Measurements from ENCODE around the gene BNC2. TPM values are rescaled to one million over a fixed set of nuclear protein-coding genes. Genes with fewer than 3 reads are reported as not detected.

Gene BNC2
- total RNA-seq, 2 donors from 2014 or later = 0.99 to 1.8 TPM

GRCh38 chr9:16743375-16743774 is 127.1 kb downstream of the BNC2 start:
- H3K36me3 ChIP-seq (replicated peaks in 1 of 2; ENCODE audit: insufficient read depth in 1 of 2, low read depth in 2 of 2) = no peaks in the 10 kb centered on the region
- intact Hi-C loops (cut with DNase I) = no loop called here
- no peak for ATAC-seq
- no peaks in the 10 kb centered on the region for H3K27me3 ChIP-seq
- no peak overlapping the region for H3K4me3 ChIP-seq
- 69 to 76% methylated on average over 4 of the region's 4 CpGs for WGBS, 2 donors
- DNase-seq = no peak
- TF ChIP-seq POLR2A (IDR thresholded peaks at IDR 0.05) (no peak), CTCF (IDR thresholded peaks at IDR 0.05) (no peak)
- H3K27ac ChIP-seq = no peak overlapping the region
- H3K4me1 ChIP-seq = no peaks in the 10 kb centered on the region
- no peaks in the 10 kb centered on the region for H3K9me3 ChIP-seq

- H3K4me3 ChIP-seq = no peak overlapping the region
- no peaks in the 10 kb centered on the region for H3K4me1 ChIP-seq
- ATAC-seq (no peak), DNase-seq (no peak)
- H3K27me3 ChIP-seq = no peaks in the 10 kb centered on the region
- H3K9me3 ChIP-seq = no peaks in the 10 kb centered on the region
- H3K36me3 ChIP-seq (replicated peaks in 1 of 2; ENCODE audit: insufficient read depth in 1 of 2, low read depth in 2 of 2) = no peaks in the 10 kb centered on the region
- no peak for TF ChIP-seq CTCF (IDR thresholded peaks at IDR 0.05)
- no peak for TF ChIP-seq POLR2A (IDR thresholded peaks at IDR 0.05)
- no peak overlapping the region for H3K27ac ChIP-seq
- intact Hi-C loops (cut with DNase I) = no loop called here
Measured at GRCh38 chr9:16735001-16735400, 135.5 kb downstream of the BNC2 start.

GRCh38 chr9:16732546-16732945 is 137.9 kb downstream of the BNC2 start:
- no peak for ATAC-seq
- Histone ChIP-seq H3K4me3 (no peak overlapping the region), H3K9me3 (no peaks in the 10 kb centered on the region), H3K27ac (no peak overlapping the region), H3K27me3 (peaks cover 0 to 9% of the 10 kb centered on the region in 2 donors), H3K36me3 (replicated peaks in 1 of 2; ENCODE audit: insufficient read depth in 1 of 2, low read depth in 2 of 2) (no peaks in the 10 kb centered on the region), H3K4me1 (peaks cover 5% of the 10 kb centered on the region)
- intact Hi-C loops (cut with DNase I) = no loop called here
- no peak for TF ChIP-seq CTCF (IDR thresholded peaks at IDR 0.05)
- no peak for TF ChIP-seq POLR2A (IDR thresholded peaks at IDR 0.05)
- no peak for DNase-seq
- 78 to 86% methylated on average over 5 of the region's 5 CpGs for WGBS, 2 donors

GRCh38 chr9:16730162-16730561 is 140.3 kb downstream of the BNC2 start:
- H3K4me1 ChIP-seq = peaks cover 9% of the 10 kb centered on the region
- 44 to 45% methylated on average over 5 of the region's 5 CpGs for WGBS, 2 donors
- peaks cover 0 to 9% of the 10 kb centered on the region in 2 donors for H3K27me3 ChIP-seq
- intact Hi-C loops (cut with DNase I) = no loop called here
- DNase-seq (no peak), ATAC-seq (no peak)
- H3K36me3 ChIP-seq (replicated peaks in 1 of 2; ENCODE audit: insufficient read depth in 1 of 2, low read depth in 2 of 2) = no peaks in the 10 kb centered on the region
- no peak for TF ChIP-seq POLR2A (IDR thresholded peaks at IDR 0.05)
- no peak for TF ChIP-seq CTCF (IDR thresholded peaks at IDR 0.05)
- no peaks in the 10 kb centered on the region for H3K9me3 ChIP-seq
- H3K27ac ChIP-seq = no peak overlapping the region
- no peak overlapping the region for H3K4me3 ChIP-seq

GRCh38 chr9:16729651-16730050 is 140.8 kb downstream of the BNC2 start:
- intact Hi-C loops (cut with DNase I) = no loop called here
- Histone ChIP-seq H3K36me3 (replicated peaks in 1 of 2; ENCODE audit: insufficient read depth in 1 of 2, low read depth in 2 of 2) (no peaks in the 10 kb centered on the region), H3K27me3 (peaks cover 0 to 9% of the 10 kb centered on the region in 2 donors), H3K4me1 (peaks cover 9% of the 10 kb centered on the region), H3K4me3 (no peak overlapping the region), H3K9me3 (no peaks in the 10 kb centered on the region), H3K27ac (no peak overlapping the region)
- no peak for ATAC-seq
- WGBS, 2 donors = 42 to 60% methylated on average over 4 of the region's 4 CpGs
- DNase-seq = no peak
- TF ChIP-seq CTCF (IDR thresholded peaks at IDR 0.05) = no peak
- no peak for TF ChIP-seq POLR2A (IDR thresholded peaks at IDR 0.05)
